ENCODE results near the gene SECTM1. TPM values are rescaled to one million over a fixed set of nuclear protein-coding genes. Genes with fewer than 3 reads are reported as not detected.
A peak's percentile ranks its signal among the peaks of the same experiment; 100 is the strongest.

The SECTM1 gene
- total RNA-seq, 1 donor from 2014 or later: 5.5 TPM

DNA sequence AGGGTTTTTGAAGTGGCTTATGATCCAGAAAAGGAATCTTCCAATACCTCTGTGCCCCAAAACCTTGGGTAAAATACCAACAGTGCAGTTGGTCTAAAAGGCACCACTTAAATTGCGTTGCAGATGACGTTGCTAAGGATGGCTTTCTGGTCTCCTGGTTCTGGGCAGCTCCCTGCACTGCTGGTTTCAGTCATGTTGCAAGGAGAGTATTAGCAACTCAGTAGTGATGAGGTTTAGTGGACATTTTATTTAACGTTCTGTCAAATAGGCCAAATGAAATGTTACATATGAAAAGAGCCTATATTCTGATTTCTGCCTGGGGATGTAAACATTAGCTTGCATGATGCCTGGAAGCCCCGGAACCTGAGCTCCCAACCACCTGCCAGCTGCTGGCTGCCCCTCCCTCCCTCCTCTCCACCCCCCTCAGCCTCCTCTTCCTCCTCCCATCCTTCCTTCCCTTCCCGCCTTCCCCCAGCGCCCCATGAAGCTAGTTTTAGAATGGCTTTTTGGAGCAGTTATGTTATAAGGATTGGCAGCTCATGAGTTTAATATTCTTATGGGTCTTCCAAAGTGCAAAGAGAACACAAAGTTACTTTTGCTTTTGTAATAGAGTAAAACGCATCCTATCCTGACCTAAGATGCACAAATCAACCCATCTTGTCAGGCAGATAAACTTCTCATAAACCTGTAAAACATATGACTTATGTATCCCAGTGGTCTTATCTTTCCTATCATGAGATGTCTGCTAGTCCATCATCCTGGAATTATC, 36.9 kb downstream of the SECTM1 start:
- intact Hi-C loops (cut with micrococcal nuclease): no loop called here
- ATAC-seq: no peak
- DNase-seq: no peak

DNA sequence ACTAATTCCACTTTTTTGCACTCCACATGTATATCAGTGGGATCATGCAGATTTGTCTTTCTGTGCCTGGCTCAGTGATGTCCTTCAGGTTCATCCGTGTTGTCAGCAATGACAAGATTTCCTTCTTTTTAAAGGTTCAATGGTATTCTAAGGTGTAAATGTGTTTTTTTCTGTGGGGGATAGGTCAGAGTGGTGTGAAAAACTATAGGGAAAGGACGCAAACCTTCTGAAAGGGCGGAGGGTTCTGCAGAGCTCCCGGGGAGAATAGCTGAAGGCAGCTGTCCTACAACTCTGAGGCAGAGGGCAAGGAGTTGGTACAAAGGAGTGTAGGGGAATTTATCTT, 38.1 kb downstream of the SECTM1 start:
- intact Hi-C loops (cut with micrococcal nuclease): no loop called here
- DNase-seq (no peak), ATAC-seq (no peak)

DNA sequence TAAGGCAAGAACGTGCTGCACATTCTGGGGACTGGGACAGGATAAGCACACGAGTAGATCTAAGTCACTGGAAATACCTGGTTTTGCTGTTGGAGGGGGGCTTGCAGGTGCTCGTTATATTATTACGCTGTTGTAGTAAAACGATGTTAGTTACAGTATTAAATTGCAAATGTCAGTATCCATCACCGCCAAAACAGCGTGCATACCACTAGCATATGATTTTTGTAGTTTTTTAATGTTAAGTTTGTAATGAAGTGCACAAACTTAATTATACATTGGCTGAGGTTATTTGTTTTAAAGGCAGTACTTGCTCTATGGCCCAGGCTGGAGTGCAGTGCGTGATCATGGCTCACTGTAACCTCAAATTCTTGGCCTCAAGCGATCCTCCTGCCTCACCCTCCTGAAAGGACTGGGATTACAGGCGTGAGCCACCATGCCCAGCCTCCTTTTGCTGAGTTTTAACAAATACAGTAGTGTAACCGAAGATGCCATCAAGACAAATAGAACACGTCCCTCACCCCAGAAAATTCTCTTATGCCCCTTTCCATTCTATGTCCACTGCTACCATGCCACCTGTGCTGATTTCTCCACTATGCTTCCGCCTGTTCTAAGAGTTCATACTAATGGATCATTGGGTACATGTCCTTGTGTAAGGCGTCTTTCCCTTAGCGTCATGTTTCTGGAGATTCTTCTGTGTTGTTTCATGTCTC, 39.3 kb downstream of the SECTM1 start:
- ATAC-seq (no peak), DNase-seq (no peak)
- intact Hi-C loops (cut with micrococcal nuclease): no loop called here

DNA sequence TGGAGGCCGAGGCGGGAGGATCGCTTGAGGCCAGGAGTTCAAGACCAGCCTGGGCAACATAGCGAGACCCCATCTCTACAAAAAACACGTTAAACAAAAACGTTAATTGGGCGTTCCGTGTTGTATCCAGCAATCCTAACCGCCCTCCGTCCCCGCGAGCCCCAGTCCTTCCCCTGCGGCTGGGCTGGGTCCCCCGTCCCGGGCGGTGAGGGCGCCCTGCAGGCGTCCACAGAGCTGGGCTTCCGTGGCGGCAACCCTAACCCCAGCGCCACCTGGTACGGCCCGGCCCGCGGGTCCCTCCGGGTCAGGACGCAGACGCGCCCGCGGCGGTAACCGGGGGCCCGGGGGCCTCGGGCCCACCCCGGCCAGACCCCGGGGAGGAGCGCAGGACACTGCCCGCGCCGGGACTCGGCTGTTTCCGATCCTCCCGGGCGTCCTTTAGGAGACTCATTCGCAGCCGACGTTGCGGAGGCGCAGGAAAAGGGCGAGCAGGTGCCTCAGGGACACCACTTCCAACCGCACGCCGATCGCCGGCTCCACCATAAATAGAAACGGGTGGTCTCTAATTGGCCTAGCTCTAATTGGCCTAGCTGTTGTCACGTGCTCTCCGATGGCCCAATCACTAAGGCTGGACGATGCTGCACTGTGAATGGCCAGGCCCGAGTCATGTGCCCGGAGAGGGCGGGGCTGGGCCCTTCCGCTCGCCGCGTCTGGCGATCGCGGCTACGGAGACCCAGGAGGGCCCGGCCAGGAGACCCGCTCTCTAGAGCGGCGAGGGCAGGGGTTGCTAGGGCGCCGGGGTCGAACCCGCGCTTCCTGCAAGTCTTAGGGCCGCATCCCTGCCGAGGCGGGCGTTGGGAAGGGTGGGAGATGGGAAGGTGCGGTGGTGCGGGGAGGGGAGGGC, 41.1 kb downstream of the SECTM1 start:
- DNase-seq (peak; percentile 97), ATAC-seq (peak; percentile 94)
- intact Hi-C loops (cut with micrococcal nuclease): no loop called here

DNA sequence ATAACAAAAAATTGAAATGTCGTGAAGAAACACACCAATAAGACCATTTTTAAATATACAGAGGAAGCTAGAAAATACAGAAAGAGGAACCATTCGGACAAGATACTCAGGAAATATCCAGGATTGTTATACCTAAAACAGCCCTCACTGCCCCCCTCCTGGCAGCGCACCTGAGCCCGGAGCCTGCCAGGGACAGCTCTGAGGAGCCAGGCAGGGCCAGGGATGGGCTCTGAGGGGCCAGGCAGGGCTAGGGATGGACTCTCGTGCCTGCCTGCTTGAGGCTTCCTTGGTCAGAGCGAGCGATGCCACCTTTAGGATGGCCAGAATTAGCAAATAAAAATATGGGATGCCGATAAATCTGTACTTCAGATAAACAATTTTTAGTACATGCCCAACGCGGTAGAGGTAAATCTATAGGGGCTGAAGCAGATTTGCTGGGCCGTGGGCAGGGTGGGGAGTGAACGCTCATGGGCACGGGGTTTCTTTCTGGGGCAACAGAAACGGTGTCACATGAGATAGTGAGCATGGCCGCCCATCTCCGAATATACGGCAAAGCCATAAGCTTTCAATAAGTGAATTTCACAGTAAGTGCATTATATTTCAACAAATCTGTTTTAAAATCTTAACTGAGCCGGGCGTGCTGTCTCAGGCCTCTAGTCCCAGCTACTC, 41.9 kb downstream of the SECTM1 start:
- no peak for DNase-seq
- intact Hi-C loops (cut with micrococcal nuclease): no loop called here
- no peak for ATAC-seq

DNA sequence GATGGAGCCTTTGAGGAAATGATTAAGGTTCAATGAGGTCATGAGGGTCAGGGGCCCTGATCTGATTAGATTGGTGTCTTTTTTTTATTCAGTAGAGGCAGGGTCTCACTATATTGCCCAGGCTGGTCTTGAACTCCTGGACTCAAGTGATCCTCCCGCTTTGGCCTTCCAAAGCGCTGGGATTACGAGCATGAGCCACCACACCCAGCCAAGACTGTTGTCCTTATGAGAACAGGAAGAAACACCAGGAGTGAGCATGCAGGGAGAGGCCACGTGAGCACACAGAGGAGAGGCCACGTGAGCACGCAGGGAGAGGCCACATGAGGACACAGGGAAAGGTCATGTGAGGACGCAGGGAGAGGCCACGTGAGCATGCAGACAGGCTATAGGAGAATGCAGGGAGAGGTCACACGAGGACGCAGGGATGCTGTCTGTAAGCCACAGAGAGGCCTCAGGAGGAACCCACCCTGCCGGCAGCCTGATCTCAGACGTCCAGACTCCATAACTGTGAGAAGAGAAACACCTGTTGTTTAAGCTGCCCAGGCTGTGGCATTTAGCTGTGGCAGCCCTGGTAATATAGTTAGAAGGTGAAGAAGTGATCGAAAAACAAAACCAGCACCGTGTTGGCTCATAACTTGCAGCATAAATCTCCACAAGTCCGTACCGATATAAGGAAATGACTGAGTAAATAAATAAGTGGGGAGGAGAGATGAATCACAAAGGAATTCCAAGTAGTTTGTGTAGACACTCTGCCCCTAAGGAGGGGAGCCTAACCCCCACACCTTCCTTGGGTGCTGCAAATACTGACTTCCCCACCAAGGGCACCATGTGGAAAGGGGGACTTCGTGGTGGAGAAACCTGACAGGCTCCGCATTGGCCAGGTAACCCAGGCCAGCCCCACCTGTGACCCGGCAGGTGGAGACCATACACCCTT, 45.4 kb downstream of the SECTM1 start:
- intact Hi-C loops (cut with micrococcal nuclease): no loop called here
- peak; percentile 85 for DNase-seq
- peak; percentile 55 for ATAC-seq

DNA sequence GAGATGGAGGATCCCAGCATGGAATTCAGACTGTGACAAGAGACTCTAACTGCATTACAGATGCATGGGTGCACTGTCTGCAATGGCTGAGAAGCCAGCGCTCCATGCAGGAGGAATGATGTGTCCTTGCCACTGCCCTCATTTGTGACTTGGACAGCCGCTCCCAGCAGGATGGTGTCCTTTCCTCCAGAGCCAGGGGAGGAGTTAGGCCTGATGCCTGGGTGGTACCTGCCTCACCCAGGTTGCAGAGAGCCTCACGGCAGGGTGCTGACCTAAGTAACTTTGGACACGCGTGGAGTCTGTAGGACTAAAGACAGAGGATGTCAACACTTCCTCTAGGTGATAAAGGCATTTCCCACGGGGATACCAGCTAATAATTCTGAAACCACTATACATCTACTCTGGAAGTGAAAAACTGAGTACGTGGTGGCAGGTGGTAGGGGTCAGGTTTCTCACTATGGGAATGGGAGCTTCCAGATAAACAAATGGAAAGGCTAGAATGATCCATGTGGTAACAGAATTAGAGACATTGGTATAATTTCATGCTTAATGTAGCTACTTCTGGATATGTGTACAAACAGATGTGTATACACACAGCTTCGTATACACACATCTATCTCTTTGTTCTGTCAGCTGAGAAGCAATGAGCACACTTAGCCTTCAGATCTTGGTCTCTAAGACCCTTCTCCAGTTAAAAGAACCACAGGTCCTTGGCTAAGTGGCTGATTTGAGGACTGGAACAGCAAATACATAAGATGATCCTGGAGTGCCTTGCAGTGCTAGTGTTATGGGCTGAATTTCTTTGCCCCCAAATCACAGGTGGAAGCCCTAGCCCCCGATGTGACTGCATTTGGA, 46.3 kb downstream of the SECTM1 start:
- ATAC-seq: no peak
- intact Hi-C loops (cut with micrococcal nuclease): no loop called here
- DNase-seq: no peak

DNA sequence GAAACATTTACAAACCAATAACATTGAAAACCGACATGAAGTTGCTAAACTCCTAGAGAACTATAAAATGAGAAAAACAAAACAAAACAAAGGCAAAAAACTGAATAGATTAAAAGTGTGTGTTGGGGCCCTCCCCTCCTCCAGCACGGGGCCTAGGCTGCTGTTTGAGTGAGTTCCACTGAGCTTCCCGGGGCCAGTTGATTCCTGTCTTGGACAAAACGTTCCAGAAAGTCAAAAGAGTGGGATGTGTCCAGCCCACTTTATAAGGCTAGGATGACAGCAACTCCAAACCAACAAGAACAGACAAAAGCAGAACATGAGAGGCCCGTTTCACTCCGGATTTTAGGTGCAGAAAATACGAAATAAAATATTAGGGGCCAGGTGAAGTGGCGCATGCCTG, 48.4 kb downstream of the SECTM1 start:
- intact Hi-C loops (cut with micrococcal nuclease): no loop called here
- DNase-seq: no peak
- no peak for ATAC-seq

DNA sequence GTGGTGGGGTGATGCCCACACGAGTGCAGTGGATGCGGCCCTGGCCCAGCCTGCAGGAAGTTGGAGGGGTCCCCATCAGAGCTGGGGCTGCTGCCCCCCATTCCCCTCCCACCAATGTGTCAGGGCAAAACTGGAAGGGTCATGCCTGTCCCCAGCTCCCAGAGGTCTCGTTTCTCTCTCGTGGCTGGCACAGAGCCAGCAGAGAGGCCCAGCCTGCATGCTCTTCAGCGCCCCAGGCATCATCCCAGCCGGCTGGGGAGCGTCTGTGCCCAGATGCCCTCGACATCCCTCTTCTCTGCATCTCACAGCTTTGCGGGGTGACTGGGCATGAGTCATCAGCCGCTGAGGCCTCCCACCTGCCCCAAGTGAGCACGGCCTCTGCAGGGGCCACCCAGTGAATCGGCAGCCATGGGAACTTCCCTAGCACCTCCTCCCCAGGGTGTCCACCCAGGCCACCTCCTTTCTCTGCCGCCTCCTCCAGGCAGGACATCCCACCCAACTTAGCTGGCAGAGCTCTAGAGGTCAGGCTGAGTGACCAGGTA, 50.3 kb downstream of the SECTM1 start:
- DNase-seq: no peak
- no peak for ATAC-seq
- intact Hi-C loops (cut with micrococcal nuclease): no loop called here

DNA sequence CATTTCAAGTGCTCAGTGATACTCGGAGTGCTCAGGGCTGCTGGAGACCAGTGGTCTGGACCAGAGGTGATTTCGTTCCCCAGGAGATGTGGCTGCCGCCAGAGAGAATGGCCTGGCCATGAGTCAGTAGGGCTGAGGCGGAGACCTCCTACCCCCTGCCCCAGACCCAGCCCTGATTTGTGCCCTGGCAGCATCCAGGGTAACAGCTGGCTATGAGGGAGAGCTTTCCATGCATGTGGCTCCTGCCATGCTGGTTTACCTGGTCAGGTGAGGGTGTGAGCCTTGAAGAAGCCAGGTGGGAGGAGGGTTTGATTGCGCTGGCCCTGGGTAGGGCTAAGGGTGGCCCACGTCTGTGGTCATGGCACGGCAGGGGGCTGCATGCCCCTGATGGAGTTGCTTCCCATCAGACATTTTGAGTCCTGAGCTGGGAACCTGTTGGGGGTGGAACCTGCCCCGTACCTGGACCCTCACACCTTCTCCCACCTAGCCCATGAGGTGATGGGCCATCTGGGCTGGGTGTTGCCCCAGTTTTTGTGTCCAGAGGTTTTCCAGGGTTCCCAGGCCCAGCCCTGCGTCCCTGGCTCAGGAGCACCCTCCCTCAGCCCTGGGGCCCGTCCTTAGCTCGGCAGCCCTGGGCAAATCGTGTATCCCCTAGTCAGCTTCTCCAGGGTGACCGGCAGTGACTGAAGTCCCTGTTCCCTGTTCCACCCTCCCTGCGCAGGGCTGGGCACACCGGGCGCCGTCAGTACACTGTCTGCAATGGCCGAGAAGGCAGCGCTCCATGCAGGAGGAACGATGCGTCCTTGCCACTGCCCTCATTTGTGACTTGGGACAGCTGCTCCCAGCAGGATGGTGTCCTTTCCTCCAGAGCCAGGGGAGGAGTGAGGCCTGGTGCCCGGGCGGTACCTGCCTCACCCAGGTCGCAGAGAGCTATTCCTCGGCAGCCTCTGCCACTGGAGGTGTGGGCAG, 51.0 kb downstream of the SECTM1 start:
- DNase-seq: no peak
- no peak for ATAC-seq
- intact Hi-C loops (cut with micrococcal nuclease): no loop called here

DNA sequence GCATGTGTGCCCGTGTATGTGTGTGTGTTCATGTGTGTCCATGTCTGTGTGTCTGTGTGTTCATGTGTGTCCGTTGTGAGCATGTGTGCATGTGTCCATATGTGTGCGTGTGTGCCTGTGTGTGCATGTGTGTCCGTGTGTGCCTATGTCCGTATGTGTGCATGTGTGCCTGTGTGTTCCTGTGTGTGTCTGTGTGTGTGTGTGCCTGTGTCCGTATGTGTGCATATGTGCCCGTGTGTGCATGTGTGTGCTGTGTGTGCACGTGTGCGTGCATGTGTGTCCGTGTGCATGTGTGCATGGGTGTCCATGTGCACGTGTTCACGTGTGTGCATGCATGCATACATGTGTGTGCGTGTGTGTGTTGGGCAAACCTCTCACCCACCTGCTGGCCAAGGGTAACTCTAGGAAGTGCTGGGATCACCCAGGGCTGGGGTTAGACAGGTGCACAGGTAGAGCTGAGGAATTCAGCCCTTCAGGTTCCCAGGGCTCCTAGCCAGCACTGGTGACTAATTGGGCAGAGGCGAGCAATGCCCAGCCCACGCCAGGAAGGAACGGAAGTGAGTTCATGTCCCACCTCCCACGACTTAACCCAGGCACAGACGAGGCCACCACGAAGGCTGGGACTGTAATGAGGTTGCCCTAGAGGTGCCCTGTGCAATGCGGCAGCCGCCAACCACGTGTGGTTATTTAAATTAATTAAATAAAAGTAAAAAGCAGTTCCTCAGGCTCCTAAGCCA, 51.9 kb downstream of the SECTM1 start:
- DNase-seq: no peak
- intact Hi-C loops (cut with micrococcal nuclease): no loop called here

DNA sequence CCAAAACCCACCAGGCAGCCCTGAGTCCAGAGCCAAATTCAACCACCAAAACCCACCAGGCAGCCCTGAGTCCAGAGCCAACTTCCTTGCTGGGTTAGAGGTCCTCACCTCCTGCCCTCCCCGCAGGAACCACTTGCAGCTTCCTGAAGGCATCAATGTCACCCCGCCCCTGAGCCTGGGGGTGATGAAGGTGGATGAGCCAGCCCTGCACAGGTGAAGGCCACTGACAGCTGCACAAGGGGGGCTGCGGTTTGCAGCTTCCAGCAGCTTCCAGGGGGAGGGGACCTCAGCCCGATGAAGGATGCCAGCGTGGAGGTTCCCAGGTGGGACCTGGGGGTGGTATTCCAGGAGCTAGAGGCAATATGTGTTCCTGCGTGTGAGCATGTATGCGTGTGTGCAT, 52.5 kb downstream of the SECTM1 start:
- intact Hi-C loops (cut with micrococcal nuclease): no loop called here
- no peak for DNase-seq
- no peak for ATAC-seq

More for the DNA sequence above, 51.9 kb downstream of the SECTM1 start:
- ATAC-seq: no peak

DNA sequence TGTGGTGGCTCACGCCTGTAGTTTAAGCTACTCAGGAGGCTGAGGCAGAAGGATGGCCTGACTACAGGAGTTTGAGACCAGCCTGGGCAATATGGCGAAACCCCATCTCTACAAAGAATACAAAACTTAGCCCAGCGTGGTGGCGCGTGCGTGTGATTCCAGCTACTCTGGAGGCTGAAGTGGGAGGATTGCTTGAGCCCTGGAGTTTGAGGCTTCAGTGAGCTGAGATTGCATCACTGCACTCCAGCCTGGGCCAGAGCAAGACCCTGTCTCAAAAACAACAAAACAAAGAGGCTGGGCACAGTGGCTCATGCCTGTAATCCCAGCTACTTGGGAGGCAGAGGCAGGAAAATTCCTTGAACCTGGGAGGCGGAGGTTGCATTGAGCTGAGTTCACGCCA, 53.0 kb downstream of the SECTM1 start:
- DNase-seq: no peak
- ATAC-seq: no peak
- intact Hi-C loops (cut with micrococcal nuclease): no loop called here

DNA sequence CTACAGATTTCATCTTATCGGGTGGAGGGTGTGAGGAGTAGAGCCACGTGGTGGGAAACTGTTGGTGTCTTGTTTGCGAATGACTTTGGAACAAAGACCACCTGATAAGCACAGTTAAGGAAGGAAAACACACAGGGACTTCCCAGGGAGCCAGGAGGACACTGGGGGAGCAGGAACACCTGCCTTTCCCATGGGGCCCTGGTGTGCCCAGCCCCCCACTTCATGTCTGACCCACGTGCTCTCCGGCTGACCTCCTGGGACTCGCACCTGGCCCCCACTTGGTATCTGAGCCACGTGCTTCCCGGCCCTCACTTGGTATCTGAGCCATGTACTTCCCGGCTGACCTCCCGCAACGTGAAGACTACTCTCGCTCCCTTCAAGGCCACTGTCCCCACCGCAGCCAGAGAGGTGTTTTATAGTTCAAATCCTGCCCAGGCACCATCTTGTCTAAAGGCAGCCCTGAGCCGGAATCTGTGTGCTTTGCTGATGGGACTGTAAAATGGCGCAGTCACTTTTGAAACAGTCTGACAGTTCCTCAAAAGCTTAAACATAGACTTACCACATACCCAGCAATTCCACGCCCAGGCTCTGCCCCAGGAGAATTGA, 54.7 kb downstream of the SECTM1 start:
- ATAC-seq: no peak
- DNase-seq: no peak
- intact Hi-C loops (cut with micrococcal nuclease): no loop called here

DNA sequence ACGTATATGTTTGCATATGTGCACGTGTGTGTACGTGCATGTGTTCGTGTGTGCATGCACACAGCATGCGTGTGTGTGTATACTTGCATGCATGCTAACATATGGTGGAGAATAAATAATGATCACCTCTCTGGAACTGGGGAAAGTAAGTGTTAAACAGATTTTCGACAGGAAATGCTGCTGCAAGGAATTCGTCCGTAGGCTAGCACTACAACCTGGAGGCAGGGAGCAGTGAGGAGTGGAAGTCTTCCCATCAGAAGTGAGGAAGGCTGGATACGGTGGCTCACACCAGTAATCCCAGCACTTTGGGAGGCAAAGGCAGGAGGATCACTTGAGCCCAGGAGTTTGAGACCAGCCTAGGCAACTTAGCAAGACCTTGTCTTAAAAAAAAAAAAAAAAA, 55.3 kb downstream of the SECTM1 start:
- DNase-seq: no peak
- no peak for ATAC-seq
- intact Hi-C loops (cut with micrococcal nuclease): no loop called here

All from left ventricle myocardium superior (tissue), 1 donor.